Activated naive CD4-positive, alpha-beta T cell treated with anti-CD3 and anti-CD28 coated beads, Interleukin-2, amount 50 U/mL, for 16 hours (primary cell): ENCODE data around the gene BAZ2B.
"Not testable (repeated sequence)": the region's sequence is repeated elsewhere in the genome, so short reads cannot be mapped to it uniquely, and the experiment has no call there.

Experiments used
- DNase-seq: peaks from one replicate; pipeline ENCODE4 v3.0.0-alpha.2; 2020

BAZ2B gene

DNA sequence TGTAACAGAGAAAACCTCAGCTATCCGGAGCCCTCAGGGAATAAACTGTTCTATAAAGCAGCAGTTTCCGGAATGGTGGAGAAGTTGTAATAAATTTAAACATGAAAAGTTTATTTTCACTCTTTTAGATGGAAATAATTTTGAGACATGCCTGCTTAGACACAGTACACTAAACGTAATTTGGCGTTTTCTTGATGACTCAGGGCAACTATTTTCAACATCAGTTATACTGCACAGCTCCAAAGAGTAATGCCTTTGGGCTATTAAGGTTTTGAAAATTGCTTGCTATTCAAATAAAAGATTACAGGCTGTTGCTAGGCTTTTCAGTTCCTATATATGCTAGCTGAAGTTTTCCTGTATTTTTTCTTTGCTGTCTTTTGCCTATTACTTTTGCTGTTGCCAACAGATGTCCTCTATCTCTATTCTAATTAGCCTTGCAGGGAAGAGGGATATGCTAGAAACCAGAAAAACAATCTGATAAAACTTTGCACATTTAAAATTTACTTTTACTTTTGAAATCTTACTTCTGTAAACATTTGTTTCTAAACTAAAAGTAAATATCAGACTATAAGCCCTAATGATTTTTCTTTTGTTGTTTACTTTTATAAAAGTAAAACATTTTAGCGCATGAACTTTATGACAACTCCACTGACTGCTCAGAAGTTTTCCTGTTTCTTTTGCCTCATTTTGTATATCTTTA, 216.5 kb downstream of the BAZ2B start:
- no peak for DNase-seq

DNA sequence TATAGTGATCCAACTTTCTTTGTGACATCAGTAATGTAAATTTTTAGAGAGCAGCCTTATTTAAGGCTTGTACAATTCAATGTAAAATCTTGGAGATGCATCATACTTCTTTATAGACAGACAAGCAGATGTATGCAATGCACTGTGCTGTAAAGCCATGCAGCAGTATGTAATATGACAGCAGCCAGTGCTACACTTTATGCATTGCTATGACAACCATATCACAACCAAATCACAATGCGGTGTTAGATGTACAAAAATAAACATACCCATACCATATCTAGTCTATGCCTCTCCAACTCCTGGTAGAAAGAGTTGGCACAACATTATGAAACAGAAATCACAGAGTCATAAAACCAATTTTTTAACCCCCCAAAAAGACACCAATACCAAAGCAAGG, 219.5 kb downstream of the BAZ2B start:
- no peak for DNase-seq

DNA sequence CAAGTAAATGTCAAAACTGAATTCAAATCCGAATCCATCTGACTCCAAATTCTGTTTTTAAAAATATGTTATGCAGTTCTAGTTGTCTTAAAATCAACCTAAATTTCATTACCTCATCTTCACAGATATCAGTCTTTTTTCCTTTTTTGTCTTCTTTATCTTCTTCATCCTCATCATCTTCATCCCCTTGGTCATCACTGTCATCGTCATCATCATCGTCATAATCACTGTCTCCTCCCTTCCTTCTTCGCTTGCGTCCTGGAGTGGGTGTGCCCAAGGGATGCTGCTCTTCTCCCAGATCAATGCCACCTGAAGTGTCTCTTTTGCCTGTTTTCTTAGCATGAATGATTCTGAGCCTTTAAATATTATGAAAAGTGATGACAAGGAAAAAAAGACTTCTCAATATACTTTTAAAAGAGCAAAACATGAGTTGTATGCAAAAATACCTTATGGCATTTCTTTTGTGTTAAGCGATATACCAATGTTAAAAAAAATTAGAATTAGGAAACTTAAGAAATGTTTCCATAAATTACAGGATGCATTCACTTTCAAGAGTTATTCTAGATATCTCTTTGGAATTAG, 233.8 kb downstream of the BAZ2B start:
- DNase-seq, result no peak

DNA sequence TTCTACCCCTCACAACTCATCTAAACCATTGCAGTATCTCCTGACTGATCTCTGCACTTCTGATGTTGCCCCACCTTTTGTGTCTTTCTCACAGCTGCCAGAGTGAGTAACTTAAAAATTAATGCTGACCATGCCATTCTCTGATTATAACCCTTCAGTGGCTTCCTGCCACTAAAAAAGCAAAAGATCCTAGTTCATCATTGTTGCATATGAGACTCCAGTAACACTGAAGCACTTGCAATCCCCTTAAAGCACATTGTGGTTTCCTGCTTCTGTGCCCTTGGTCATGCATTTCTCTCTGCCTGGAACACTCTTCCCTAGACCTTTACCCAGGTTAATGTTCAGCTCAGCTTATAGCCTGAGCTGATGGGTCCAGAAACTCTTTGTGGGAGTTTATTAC, 234.8 kb downstream of the BAZ2B start:
- no peak for DNase-seq

DNA sequence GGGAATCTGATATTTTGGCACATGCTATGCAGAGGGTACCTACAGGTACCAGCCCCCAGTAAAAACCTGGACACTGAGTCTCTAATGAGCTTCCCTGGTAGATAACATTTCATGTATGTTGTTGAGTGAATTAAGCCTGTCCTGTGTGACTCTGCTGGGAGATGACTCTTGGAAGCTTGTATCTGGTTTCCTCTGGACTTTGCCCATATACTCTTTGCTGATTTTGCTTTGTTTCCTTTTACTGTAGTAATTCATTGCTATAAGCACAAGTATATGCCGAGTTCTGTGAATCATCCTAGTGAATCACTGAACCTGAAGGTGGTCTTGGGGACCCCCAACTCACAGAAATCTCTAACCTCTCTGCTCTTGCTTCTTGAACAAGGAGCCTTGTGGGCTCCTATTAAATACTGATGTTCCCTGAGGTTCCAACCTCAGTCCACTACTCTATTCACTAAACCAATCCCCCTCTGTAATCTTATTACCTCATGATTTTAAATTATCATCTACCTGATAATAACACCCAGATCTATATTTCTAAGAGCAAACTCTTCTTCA, 235.6 kb downstream of the BAZ2B start:
- DNase-seq, result no peak

DNA sequence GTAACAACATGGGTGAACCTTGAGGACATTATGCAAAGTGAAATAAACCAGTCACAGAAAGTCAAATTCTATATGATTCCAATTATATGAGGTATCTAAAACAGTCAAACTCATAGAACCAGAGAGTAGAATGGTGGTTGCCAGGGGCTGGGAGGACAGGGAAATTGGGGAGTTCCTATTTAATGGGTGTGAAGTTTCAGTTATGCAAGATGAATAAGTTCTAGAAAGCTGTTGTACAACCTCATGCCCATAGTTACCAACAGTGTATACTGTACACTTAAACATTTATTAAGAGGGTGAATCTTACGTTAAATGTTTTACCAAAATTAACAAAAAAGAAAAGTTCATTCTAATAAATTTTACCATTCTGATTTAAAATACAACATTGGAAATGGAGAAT, 237.2 kb downstream of the BAZ2B start:
- DNase-seq, result no peak

DNA sequence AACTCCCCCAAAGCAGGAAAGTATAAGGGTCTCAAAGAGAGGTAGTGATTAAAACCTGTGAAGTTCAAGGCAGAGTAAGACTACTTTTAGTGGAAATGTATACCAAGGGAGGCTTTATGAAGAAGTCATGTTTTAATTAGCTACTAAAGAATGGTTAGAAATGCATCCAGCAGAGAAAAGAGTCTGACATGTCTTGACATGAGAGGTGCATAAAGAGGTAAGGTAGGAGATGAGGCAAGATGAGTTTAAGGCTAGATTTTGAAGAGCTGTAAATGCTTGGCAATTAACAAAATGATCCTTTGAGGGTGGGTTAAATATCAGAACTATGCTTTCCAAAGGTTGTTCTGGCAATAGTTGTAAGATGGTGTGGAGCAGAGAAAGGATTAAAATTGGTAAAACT, 241.1 kb downstream of the BAZ2B start:
- DNase-seq, result no peak

DNA sequence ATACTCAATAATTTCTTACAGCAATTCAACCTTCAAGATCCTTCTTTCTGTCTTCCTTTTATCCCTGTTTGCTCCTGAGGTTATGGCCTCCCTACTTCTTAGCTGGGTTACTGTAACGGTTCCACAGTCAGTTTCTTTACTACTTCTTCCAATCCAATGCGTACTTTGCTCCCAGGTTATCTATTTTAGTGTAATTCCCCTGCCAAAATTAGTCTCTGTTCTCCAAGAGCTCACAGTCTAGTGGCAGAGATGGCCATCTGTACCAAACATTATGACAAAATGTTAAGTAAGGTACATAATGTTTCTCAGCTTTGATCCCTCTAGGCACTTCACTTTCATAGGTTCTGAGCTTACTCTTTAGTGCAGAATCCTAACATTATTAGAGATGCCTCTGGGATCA, 244.8 kb downstream of the BAZ2B start:
- no peak for DNase-seq

DNA sequence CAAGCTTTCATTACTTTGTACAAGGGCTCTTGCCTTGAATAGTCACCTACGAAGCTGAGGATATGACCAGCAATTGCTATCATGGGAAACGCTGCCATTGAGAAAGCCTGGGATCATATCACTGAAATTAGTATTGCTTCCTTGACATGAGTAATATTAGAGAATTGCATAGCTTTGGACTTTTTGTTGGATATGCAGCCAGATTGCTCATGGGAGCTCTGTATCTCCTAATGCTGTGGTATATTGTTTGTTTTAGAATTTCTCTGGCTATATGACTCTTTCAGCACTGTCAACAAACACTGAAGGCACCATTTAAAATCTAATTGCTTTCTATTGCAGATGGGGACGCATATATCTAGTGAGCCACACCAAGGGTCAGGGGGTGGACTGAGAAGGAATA, 249.8 kb downstream of the BAZ2B start:
- DNase-seq, result no peak

DNA sequence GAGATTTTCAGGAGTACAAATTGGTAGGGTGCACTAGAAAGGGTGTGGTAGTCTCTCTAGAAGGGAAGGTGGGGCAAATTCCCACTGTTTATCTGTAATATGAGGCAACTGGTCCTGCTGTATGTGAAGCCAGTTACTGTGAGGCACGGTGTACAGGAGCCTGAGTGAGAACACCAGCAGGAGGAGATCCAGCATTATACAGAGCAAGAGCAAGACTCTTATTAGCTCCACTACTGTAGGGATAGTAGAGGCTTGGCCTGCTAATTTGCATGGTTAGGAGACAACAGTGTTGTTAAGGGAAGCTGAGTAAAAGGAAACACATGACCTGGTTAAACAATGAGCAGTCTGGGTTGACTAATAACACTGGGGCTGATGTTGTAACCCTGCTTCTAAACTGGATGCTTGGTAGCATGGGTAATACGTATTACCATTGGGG, 253.5 kb downstream of the BAZ2B start:
- no peak for DNase-seq

DNA sequence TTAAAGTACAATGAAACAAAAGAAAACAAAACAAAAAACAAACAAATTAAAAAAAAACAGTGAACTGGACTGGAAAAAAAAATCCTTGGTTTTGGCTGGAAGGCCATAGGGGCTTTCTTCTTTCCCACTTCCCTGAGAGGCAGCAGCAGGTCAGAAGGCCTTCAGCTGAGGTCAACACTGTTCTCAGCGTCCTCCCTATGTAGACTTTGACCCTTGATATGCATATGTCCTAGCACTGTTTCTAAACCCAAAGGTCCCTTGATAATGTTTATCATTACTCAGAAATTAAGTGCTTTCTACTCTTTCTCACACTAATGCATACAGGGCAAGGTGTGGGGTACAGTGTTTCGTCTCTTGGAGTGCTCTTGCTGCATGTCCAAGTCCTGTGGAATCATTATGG, 254.3 kb downstream of the BAZ2B start:
- DNase-seq, result no peak

DNA sequence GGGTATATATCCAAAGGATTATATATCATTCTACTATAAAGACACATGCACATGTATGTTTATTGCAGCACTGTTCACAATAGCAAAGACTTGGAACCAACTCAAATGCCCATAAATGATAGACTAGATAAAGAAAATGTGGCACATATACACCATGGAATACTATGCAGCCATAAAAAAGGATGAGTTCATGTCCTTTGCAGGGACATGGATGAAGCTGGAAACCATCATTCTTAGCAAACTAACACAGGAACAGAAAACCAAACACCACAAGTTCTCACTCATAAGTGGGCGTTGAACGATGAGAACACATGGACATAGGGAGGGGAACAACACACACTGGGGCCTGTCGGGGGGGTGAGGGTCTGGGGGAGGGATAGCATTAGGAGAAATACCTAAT, 254.7 kb downstream of the BAZ2B start:
- DNase-seq, result not testable (repeated sequence)

DNA sequence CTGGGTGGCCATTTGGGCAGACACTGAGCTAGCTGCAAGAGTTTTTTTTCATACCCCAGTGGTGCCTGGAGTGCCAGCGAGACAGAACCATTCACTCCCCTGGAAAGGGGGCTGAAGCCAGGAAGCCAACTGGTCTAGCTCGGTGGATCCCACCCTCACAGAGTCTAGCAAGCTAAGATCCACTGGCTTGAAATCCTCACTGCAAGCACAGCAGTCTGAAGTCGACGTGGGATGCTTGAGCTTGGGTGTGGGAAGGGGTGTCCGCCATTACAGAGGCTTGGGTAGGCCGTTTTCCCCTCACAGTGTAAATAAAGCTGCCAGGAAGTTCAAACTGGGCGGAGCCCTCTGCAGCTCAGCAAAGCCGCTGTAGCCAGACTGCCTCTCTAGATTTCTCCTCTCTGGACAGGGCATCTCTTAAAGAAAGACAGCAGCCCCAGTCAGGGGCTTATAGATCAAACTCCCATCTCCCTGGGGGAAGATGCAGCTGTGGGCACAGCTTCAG, 260.2 kb downstream of the BAZ2B start:
- DNase-seq, result no peak

DNA sequence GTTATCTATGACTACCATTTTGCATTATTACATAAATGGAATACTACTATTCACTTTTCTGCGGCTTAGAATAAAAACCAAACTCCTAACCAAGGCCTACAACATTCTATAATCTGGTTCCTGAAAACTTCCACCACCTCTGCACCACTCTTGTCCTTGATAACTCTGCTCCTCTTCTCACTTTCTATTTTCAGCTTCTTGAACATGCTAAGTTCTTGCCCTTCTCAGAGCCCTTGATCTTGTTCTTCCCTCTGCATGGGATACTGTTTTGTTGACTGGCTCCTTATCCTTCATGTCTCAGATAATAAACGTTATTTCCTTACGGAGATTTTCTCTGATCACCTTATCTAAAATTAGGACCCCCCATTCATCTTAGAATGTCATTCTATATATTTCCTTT, 264.4 kb downstream of the BAZ2B start:
- DNase-seq, result no peak

DNA sequence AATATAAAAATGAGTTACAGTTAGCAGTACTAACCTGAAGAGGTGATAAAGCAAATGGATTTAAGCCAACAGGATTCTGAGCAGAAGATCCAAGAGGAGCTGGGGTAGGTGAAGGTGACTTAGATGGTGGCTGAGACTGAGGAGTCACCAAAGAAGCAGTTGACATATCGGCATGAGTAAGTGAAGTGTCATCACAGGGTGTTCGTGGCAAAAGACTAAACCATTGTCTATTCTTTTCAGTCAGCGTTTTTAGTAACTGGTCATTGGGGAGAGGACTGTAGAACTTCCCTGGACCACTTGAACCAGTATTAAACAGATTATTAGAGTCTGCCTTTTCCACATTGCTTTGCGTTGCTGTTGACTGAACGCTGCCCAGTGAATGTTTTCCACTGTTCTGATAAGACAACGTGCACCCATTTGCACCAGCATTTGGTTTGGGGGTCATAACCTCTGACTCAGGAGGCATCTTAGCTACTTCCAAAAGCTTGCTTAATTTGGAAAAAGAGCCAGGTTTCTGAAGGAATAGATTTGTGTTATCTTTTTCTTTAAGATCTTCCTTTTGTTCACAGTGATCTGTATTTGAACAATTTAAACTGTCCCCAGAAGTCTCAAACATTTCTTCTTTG, 266.6 kb downstream of the BAZ2B start:
- no peak for DNase-seq

DNA sequence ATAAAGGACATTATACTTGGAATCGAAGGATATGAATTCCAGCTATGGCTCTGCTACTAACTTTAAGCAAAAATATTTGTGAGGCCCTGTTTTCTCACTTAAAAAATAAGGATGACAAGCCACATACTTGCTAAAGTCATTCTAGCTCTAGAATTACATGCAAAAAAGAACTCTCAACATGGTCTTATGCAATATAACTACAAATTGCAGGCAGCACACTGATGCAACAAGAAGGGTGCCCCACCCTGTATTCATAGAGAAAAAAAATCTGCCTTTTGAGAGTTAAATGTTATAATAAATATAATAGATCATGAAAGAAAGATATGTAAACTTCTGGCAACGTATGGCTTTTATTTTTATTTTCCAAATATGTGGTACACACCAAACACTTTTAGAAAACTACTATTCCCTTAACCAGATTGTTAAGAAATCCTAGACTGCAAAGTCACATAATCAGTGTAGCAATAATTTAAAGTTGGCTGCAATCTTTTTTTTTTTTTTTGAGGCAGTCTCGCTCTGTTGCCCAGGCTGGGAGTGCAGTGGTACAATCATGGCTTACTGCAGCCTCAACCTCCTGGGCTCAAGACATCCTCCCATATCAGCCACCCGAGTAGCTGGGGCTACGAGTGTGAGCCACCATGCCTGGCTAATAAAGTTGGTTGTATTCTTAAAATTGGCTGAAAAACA, 289.6 kb downstream of the BAZ2B start:
- no peak for DNase-seq

DNA sequence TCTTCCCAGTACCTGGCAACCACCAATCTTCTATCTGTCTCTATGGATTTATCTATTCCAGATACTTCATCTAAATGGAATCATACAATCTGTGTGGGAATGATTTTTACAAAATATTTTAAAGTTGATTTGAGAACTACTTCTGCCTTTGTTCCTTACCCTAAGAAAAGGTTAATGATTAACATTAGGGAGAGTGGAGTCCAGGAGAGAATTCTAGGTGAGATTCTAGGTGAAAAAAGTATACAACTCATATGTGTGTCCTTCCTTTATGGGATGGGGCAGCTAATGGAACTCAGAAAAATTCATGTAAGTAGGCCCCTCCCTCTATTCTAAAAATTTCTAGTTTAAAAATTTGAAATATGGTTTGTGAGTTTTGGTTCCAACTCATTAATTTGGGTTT, 293.9 kb downstream of the BAZ2B start:
- DNase-seq, result no peak

DNA sequence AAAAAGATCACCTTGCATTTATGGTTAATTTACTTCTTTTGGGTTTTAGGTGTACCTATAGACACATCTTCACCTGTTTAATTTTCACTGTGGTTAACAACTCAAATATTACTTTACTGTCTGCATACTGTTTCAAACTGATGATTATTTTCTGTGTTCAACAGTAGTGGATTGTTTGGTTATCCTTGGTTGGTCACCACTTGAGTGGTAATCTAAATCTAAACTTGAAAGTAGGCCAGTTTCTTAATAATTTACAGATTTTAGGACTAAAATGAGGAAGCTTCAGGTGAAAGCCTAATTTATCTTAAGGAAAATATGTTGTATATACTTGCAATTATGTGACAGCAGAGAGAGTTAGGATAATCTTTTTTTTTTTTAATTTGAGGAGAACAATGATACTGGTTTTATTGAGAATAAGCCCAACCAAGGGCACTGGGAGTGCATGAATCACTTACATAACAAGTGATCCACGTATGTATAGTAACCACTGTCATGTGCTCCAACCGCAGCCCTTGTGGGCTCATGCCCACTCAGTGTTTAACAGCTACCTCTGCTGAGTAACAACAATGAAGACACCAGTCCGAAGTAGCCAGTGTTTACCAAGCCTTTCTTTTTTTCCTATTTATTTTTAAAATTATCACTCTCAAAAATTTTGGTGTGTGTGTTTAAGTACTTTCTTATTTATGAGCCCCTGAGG, 298.8 kb downstream of the BAZ2B start:
- DNase-seq, result no peak

DNA sequence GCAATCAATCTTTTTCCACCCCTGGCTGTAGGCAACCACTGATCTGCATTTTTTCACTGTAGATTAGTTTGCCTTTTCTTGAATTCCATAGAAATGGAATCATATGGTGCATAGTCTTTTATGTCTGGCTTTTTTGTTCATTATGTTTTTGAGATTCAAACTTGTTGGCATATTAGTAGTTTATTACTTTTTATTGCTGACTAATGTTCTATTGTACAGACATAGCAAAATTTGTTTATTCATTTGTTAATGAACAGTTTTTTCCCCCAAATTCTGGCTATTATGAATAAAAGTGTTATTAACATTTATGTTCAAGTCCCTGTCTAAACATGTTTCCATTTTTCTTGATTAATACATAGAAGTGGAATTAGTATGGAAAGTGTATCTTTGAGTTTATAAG, 308.4 kb downstream of the BAZ2B start:
- DNase-seq, result no peak

DNA sequence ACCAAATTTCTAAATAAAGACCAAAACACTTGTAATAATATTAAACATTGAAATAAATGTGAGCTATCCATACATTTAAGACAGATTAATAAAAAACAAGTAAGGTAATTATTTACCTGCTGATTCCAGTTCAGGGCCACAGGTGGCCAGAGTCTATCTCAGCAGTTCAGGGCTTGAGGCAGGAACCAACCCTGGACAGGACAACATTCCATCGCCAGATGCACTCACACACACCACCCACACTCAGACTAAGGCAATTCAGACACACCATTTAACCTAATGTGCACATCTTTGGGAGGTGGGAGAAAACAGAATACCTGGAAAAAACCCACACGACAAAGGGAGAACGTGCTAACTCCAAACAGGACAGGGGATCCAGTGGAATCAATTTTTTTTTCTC, 315.8 kb downstream of the BAZ2B start:
- no peak for DNase-seq

DNA sequence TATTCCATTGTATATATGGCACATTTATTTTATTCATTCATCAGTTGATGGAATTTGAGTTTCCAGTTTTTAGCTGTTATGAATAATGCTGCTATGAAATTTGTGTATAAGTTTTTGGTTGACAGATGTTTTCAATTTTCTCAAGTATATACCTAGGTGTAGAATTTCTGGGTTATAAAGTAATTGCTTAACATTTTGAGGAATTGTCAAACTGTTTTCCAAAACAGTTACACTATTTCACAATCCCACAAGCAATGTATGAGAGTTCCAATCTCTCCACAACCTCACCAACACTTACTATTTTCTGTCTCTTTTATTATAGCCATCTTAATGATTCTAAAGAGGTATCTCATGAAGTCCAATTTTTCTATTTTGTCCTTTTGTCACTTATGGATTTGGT, 317.4 kb downstream of the BAZ2B start:
- DNase-seq, result no peak

DNA sequence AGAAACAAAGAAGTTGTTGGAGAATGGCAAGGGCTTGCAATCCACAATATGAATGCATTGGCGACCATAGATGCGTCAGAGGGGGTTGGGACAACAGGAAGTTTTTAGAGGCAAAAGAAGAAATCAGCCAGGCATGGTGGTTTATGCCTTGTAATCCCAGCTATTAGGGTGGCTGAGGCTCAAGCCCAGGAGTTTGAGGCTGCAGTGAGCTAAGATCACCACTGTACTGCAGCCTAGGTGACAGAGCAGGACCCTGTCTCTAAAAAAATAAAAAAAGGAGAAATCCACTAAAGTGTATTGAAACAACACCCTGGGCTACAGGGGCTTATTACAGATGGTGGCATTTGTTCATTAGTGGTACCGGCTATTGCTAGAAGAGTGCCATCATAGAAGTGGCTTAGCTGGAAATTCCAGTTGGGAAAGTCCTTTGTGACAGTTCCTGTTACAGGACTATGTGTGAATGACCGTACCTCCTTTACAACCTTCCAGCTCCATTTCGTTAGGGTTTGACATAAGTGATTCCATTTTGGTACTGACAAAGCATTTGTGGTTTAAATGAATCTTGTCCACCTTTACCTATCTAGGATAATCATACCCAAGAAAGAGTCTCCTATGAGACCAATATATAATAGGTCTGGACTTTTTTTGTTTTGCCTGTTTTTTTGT, 319.2 kb downstream of the BAZ2B start:
- DNase-seq, result no peak
